GM12865 (cell line): ENCODE measurements around the gene SDCCAG8.

Experiments
- DNase-seq: peaks from one replicate; pipeline ENCODE4 v3.0.0; 2010; ENCODE audit warnings: low read depth
- H3K4me3 ChIP-seq: 2 replicates; pipeline ENCODE4 v1.5.1; 2011; ENCODE audit warnings: mild to moderate bottlenecking, low read depth, low read length, control low read depth
- CTCF ChIP-seq: IDR thresholded peaks from 2 replicates; pipeline ENCODE4 v1.5.1; 2011; ENCODE audit warnings: low read length, control low read depth, low read depth, inconsistent platforms; ENCODE audit not compliant: insufficient read depth; ENCODE audit errors: missing control alignments

SDCCAG8 gene

GRCh38 chr1:243443557-243443956 lies 187.7 kb downstream of the SDCCAG8 start:
- H3K4me3 ChIP-seq, result no peak overlapping the region
- DNase-seq, result no peak
- TF ChIP-seq CTCF, result no peak

GRCh38 chr1:243447347-243447746 lies 191.5 kb downstream of the SDCCAG8 start:
- TF ChIP-seq CTCF, result no peak
- no peak overlapping the region for H3K4me3 ChIP-seq
- no peak for DNase-seq

DNA sequence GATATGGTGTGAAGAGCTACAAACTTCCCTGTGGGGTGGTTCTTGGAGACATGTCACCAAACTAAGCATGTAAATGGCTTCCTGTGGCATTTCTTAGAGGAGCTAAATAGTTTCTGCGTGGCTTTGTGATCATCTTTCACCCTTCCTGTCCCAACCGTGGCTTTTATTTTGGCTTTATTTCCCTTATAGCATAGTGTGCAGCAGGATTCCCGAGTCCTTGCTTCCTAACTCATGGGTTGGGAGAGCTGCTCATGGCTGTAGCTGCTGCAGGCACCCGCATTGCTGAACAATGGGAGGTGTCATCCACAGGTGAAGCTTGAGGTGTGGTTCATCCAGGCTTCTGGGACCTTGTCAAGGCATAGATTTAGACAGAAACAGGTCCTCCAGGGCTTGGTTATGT lies 192.0 kb downstream of the SDCCAG8 start:
- no peak for DNase-seq
- no peak for TF ChIP-seq CTCF
- no peak overlapping the region for H3K4me3 ChIP-seq

DNA sequence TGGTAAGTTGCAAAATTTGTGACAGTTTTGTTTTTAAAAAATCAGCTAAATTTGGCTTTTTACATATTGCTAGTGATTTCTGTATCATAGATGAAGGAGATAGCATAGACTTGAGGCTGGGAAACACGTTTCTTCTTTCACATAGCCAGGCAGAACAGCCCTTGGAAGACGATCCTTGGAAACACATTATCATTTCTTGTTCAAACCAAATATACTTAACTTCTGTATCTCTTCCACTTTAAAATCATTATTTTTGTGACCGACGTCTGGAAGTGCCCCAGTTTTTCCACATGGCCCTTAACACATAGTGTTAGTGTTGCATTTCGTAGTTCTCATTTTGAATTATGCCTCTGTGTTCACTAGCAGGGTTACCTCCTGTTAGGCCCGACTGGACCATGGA lies 193.5 kb downstream of the SDCCAG8 start:
- no peak for TF ChIP-seq CTCF
- no peak for DNase-seq
- H3K4me3 ChIP-seq, result no peak overlapping the region

DNA sequence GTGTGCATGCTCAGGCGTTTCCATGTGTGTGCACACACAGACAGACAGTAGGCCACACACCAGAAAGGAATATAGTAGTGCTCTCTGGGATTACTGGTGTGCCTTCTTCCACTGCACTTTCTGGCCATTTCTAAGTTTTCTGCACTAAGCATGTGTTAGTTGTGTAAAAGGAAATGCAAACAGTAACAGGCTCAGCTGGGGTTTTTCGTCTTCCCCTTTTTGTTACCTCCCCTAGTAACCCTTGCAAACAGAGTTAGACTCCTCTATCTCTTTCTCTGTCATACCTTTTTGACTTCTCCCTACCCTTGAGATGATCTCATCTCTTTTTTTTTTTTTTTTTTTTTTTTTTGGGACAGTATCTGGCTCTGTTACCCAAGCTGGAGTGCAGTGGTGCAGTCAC lies 196.3 kb downstream of the SDCCAG8 start:
- DNase-seq, result no peak
- no peak for TF ChIP-seq CTCF
- H3K4me3 ChIP-seq, result no peak overlapping the region

- TF ChIP-seq CTCF, result no peak
- no peak overlapping the region for H3K4me3 ChIP-seq
- DNase-seq, result no peak
Observed at GRCh38 chr1:243454328-243454997, 198.6 kb downstream of the SDCCAG8 start.
